ENCODE results near the gene ZFHX3. TPM values are rescaled to one million over a fixed set of nuclear protein-coding genes. Genes with fewer than 3 reads are reported as not detected.

Gene ZFHX3
- polyA plus RNA-seq, 1 donor, result 24.3 TPM

DNA sequence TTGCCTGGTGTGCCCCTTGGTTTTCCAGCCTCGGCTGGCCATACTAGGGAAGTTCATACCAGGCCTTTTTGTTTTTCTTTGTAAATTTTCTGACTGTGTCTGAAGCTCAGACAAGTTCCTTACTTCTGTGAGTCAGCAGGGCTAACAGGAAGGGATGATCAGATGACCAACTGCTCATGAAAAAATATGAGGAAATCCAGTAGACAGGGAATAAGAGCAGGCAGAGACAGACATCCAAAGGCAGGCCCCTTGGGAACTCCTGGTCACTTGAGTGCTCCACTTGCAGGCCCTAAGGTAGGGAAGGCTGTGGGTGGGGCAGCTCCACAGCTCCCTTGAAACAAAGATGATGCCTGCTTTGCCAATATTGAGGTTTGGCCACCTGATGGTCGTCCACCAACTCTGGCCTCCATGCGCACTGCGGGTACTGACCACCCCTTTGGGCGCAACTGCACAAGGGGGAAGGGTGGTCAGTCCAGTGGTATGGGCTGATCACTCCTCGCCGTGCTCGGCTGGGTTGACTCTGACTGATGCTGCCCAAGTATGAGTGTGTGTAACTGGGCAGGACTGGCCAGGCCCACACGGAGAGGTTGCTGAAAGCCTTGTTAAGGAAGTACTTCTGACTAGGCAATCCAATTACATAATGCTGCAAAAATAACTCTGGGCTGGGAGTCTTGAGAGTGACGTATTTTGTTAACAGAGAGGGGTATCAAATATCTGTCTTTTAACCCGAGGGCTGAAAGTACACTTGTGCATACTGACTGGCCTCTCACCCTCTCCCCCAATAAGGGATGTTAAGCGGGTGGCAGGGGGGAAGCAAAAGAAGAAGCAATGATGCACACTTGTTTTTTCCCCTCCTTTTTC, 20.8 kb upstream of the ZFHX3 start:
- DNase-seq, result no peak

- no peak for DNase-seq
Observed at GRCh38 chr16:73067671-73068540, 20.0 kb upstream of the ZFHX3 start.

DNA sequence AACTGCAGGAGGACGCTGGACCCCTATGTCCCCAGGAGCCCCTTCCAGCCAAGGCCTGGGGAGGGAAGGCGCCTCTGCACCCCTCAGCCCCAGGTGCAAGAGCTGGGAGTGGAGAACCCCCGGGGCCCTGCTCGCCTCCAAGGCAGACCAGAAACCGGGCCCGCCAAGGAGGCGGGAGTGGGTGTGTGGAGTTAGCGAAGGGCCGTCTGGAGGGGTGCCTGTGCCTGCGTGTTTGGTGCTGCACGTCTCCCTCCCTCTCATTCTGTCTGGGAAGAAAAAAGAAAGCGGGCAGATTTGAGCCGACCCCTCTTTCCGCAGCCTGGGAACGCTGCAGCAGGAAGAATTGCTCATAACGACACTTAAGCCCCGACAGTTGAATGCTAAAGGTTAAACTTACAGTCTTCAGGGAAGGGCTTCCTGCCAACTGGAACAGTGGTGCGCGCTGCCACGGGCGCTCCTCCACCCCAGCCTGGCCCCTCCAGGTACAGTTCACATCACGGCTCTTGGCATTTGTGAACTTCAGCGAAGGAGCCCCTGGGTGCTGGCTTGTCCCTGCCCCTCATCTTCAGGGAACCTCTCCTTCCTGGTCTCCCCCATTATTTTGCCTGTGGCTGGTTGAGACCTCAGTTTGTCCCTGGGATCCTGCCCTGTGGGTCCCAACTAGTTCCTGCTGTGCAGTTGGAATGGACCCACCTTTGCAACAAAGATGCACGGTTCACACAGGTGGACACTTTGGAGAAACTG, 19.2 kb upstream of the ZFHX3 start:
- DNase-seq, result no peak

DNA sequence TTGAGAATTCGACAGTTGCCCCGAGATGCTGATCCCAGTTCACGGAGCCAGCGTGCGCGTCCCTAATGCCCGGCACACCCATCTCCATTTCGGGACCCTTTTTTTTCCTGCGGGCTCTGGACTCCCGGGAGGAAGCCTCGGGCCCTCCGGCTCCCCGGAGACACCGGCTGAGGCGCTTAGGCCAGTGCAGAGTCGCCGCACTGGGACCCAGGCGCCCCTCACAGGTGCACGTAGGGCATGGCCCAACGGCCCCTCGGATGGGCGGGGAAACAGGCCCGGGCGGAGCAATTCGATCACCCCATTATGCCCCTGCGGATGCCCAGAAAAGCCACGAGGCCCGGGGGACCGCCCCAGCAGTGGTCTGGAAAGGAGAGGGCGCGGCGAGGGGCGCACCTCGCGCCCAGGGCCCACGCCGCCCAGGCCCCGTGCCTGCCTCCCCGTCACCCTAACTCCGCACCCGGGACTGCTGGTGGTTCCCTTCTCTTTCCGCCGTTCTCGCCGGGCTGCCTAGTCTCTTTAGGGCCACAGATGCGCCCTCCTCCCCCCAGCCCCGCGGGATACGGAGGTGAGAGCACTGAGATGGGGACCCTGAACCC, 18.5 kb upstream of the ZFHX3 start:
- no peak for DNase-seq

GRCh38 chr16:73065632-73066330, 17.9 kb upstream of the ZFHX3 start:
- DNase-seq, result no peak

- no peak for DNase-seq
Observed at GRCh38 chr16:73064994-73065545, 17.1 kb upstream of the ZFHX3 start.

DNA sequence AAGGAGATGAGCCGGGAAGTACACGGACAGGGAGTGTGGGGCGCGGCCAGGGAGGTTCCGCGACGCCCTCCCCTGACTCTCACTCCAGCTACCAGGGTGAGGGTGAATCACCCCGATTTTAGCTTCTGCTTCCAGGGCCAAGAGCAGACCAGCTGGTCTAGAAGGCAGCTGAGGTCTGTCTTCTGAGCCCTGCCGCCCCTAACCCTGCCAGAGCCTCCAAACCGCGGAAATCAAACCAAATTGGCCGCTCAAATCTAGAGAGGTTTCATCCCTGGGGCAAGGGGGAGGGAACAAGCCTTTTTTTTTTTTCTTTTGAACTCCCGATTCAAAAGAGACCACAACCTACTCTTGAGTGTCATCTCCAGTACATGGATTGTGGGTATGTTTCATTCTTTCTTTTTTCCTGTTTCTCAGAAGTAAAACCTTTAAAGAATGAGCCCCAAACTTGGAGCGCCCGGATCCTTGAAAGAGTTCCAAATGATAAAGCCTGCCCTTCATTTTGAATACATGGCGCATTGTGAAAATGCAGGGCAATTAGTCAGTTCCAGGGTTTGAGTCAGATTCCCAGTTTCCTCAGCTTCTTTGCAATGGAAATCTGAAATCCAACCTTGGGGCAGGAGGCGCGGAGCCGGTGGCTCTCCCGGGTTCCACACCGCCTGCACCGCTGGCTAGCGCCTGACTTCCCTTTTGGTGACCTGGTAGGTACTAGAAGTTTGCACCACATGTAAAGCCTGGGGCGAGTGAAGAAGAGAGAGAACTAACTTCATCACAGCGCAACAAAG, 16.5 kb upstream of the ZFHX3 start:
- no peak for DNase-seq

DNA sequence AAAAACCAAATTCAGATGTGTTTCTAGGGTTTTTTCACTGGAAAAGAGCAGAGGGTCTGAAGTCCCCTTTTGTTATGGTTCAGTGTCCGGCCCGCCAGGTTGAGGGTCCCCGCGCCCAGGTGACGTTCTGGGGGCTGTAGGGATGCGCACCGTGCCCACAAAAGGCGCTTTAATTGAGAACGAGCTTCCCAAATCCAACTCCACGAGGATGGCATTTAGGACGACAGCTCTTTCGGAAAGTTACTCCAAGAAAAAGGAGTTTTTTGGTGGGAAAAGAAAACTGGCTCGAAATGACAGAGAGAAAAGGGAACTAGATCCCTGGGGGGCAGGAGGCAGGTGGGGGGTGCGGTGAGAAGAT, 15.9 kb upstream of the ZFHX3 start:
- no peak for DNase-seq

- no peak for DNase-seq
Observed at GRCh38 chr16:73062743-73063733, 15.1 kb upstream of the ZFHX3 start.

DNA sequence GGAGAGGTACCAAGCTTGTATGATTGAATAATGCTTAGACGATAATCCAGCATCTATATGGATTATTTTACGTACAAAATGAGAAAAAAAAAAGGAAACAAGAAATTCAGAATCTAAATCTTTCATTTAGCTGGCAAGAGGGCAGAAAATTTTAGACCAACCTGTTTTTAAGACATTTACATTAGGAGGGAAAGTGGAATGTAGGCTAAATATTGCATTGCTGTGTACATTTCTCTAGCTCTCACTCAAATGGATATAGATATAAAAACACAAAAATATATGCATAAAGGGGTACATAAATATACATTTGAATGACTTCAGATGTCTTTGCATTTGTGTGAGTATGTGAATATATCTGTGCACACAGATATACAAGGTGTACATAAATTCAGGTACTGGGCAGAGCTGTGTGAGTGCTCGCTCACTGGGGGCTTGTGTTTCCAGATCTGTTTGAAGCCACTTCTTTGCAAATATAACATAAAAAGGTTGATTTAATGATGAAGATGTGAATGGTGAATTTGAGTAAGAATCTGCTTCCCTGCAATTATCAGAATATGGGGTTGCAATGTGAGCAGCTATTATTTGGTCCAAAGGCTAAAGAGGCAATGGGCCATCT, 14.2 kb upstream of the ZFHX3 start:
- no peak for DNase-seq

- no peak for DNase-seq
Observed at GRCh38 chr16:73060892-73061490, 13.1 kb upstream of the ZFHX3 start.

GRCh38 chr16:73059779-73060615, 12.1 kb upstream of the ZFHX3 start:
- no peak for DNase-seq

DNA sequence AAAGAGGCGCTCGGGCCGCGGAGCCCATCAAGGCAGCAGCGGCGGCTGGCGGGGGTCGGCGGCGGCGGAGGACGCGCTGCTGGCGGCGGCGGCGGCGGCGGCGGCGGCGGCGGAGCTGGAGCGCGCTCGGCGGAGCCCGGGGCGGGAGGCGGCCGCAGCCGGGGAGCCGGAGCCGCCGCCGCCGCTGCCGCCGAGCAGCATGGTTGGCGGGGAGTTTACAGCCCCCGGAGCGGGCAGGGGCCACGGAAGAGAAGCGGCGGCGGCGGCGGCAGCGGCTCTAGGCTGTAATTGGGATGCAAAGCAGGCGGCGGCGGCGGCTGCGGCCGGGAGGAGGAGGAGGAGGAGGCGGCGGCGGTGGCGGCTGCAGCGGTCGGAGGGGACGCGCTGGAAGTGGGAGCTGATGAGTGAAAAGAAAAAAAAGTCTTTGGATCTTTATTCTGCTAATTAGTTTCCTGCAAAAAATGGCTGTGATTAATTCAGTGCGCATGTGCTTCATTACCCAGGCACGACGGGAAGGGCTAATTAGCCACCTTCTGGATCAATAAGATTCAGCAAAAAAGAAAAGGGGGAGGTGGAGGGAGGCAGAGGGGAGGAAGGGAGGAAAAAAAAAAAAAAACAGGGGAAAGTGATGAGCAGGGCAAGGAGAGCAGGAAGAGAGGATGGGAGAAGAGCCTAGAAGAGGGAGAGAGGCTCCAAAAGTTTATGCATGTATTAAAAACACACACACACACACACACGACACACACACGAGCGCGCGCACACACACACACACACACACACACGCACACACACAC, 10.9 kb upstream of the ZFHX3 start:
- DNase-seq, result no peak

GRCh38 chr16:73058221-73058615, 10.3 kb upstream of the ZFHX3 start:
- DNase-seq, result no peak

- no peak for DNase-seq
Observed at GRCh38 chr16:73057291-73058210, 9.6 kb upstream of the ZFHX3 start.
